22Rv1 (cell line): ENCODE results near the gene SORCS2.
"Not testable (repeated sequence)": the region's sequence is repeated elsewhere in the genome, so short reads cannot be mapped to it uniquely, and the experiment has no call there.

Experiments used
- H3K27ac ChIP-seq: fragments of 450-650 bp; 2 replicates; pipeline ENCODE4 v1.5.1; 2017
- CTCF ChIP-seq: fragments of 450-650 bp; IDR thresholded peaks from 2 replicates; pipeline ENCODE4 v1.5.1; 2017; ENCODE audit warnings: mild to moderate bottlenecking
- ZFX ChIP-seq: fragments of 450-650 bp; IDR thresholded peaks from 2 replicates; pipeline ENCODE4 v1.6.1; 2017; ENCODE audit warnings: antibody characterized with exemption, borderline replicate concordance

Gene SORCS2

GRCh38 chr4:7591409-7592053 lies 399.2 kb downstream of the SORCS2 start:
- no peak for TF ChIP-seq ZFX
- no peak for TF ChIP-seq CTCF
- H3K27ac ChIP-seq, result no peak overlapping the region

- no peak for TF ChIP-seq ZFX
- TF ChIP-seq CTCF, result no peak
- no peak overlapping the region for H3K27ac ChIP-seq
Observed at GRCh38 chr4:7593646-7594412, 401.5 kb downstream of the SORCS2 start.

- H3K27ac ChIP-seq, result no peak overlapping the region
- TF ChIP-seq CTCF (no peak), ZFX (no peak)
Observed at GRCh38 chr4:7595934-7596461, 403.7 kb downstream of the SORCS2 start.

- no peak overlapping the region for H3K27ac ChIP-seq
- TF ChIP-seq ZFX, result no peak
- TF ChIP-seq CTCF, result no peak
Observed at GRCh38 chr4:7596918-7597606, 404.7 kb downstream of the SORCS2 start.

- TF ChIP-seq ZFX (no peak), CTCF (no peak)
- H3K27ac ChIP-seq, result no peak overlapping the region
Observed at GRCh38 chr4:7598939-7599790, 406.8 kb downstream of the SORCS2 start.

- TF ChIP-seq ZFX, result no peak
- no peak for TF ChIP-seq CTCF
- no peak overlapping the region for H3K27ac ChIP-seq
Observed at GRCh38 chr4:7600247-7600646, 407.9 kb downstream of the SORCS2 start.

GRCh38 chr4:7602166-7602565 lies 409.8 kb downstream of the SORCS2 start:
- H3K27ac ChIP-seq, result not testable (repeated sequence)
